ENCODE data around the gene NGFR.

The NGFR gene

GRCh38 chr17:49508061-49508865 lies 13.2 kb downstream of the NGFR start (continued):
- TF ChIP-seq ZSCAN18 (tag by site-specific recombination; IDR thresholded peaks at IDR 0.05) (no peak), ZNF157 (tag by site-specific recombination; IDR thresholded peaks at IDR 0.05) (no peak), GLIS1 (tag by site-specific recombination; IDR thresholded peaks at IDR 0.05) (no peak), ZNF274 (IDR thresholded peaks at IDR 0.05; ENCODE audit: low read length) (no peak), ZNF274 (tag by site-specific recombination; IDR thresholded peaks at IDR 0.05; ENCODE audit: borderline replicate concordance) (no peak), ZNF677 (tag by site-specific recombination; IDR thresholded peaks at IDR 0.05) (no peak), ZNF133 (tag by site-specific recombination; IDR thresholded peaks at IDR 0.05) (no peak), ZNF140 (tag by site-specific recombination; IDR thresholded peaks at IDR 0.05) (no peak), ZNF843 (tag by site-specific recombination; IDR thresholded peaks at IDR 0.05) (no peak), ZBTB26 (tag by site-specific recombination; optimal IDR thresholded peaks at IDR 0.05) (no peak), SALL2 (tag by site-specific recombination; IDR thresholded peaks at IDR 0.05; ENCODE audit: borderline replicate concordance) (no peak), ZNF501 (tag by site-specific recombination; IDR thresholded peaks at IDR 0.05) (peak; percentile 50; the same call in 1 of the 2 replicates), ZNF830 (tag by site-specific recombination; IDR thresholded peaks at IDR 0.05; ENCODE audit: low read depth) (no peak), ZNF510 (tag by site-specific recombination; IDR thresholded peaks at IDR 0.05; ENCODE audit: insufficient replicate concordance) (no peak), KLF7 (tag by site-specific recombination; IDR thresholded peaks at IDR 0.05; ENCODE audit: borderline replicate concordance) (no peak), BCL11B (tag by site-specific recombination; IDR thresholded peaks at IDR 0.05; ENCODE audit: low read depth) (no peak), SP7 (tag by site-specific recombination; IDR thresholded peaks at IDR 0.05) (peak; percentile 91), OSR2 (tag by site-specific recombination; IDR thresholded peaks at IDR 0.05) (no peak), ZNF362 (tag by site-specific recombination; IDR thresholded peaks at IDR 0.05) (no peak; the same call in 1 of the 2 replicates), ZSCAN16 (tag by site-specific recombination; IDR thresholded peaks at IDR 0.05) (no peak), ZNF560 (tag by site-specific recombination; IDR thresholded peaks at IDR 0.05; ENCODE audit: borderline replicate concordance) (no peak), ZBTB20 (tag by site-specific recombination; IDR thresholded peaks at IDR 0.05) (peak; percentile 27; the same call in 1 of the 2 replicates), ZNF518A (tag by site-specific recombination; conservative IDR thresholded peaks at IDR 0.05; ENCODE audit: low read depth) (no peak), ZNF324 (tag by site-specific recombination; IDR thresholded peaks at IDR 0.05) (0 out of 2 replicates have a peak, but pooled peaks have one; percentile 49), ZBTB7A (tag by site-specific recombination; IDR thresholded peaks at IDR 0.05; ENCODE audit: low read depth) (no peak), HOXA7 (CRISPR knock-in tag; IDR thresholded peaks at IDR 0.05; ENCODE audit: borderline replicate concordance) (no peak), ZNF624 (tag by site-specific recombination; IDR thresholded peaks at IDR 0.05) (no peak), ZNF280C (tag by site-specific recombination; IDR thresholded peaks at IDR 0.05) (no peak), GLI2 (tag by site-specific recombination; IDR thresholded peaks at IDR 0.05; ENCODE audit: borderline replicate concordance, low read depth) (no peak)

All from HEK293 (cell line).